Activated CD8-positive, alpha-beta T cell treated with anti-CD3 and anti-CD28 coated beads for 36 hours (primary cell): ENCODE results near the gene CCDC3. TPM values are rescaled to one million over a fixed set of nuclear protein-coding genes. Genes with fewer than 3 reads are reported as not detected.
A peak's percentile ranks its signal among the peaks of the same experiment; 100 is the strongest.

Experiments used
- ATAC-seq: fragments of 200-7000 bp; cut with Tn5 transposase; one replicate; pipeline ENCODE4 v1.10.0; 2021; ENCODE audit warnings: mild to moderate bottlenecking, moderate library complexity
- CTCF ChIA-PET: fragments of 350-600 bp; sonication (Branson Sonifier 250); formaldehyde crosslinking; loops from one replicate; lab custom pipeline; 2021; ENCODE audit warnings: antibody characterized with exemption; lab: Charles Lee
- POLR2A ChIA-PET: fragments of 350-600 bp; sonication (Branson Sonifier 250); formaldehyde crosslinking; loops from one replicate; lab custom pipeline; 2021; ENCODE audit warnings: antibody characterized with exemption; lab: Charles Lee
- DNase-seq: peaks from one replicate; pipeline ENCODE4 v3.0.0-alpha.2; 2020
- H3K27ac Mint-ChIP-seq: one replicate; pipeline ENCODE4 v1.8.0; 2021; ENCODE audit warnings: mild to moderate bottlenecking, mixed read lengths
- H3K27me3 Mint-ChIP-seq: one replicate; pipeline ENCODE4 v1.8.0; 2021; ENCODE audit warnings: mixed read lengths
- H3K36me3 Mint-ChIP-seq: one replicate; pipeline ENCODE4 v1.8.0; 2021; ENCODE audit warnings: low read depth, mixed read lengths
- H3K4me1 Mint-ChIP-seq: one replicate; pipeline ENCODE4 v1.8.0; 2021; ENCODE audit warnings: low read depth, mixed read lengths
- H3K4me3 Mint-ChIP-seq: one replicate; pipeline ENCODE4 v1.8.0; 2021; ENCODE audit warnings: mild to moderate bottlenecking, moderate library complexity, mixed read lengths
- H3K9me3 Mint-ChIP-seq: one replicate; pipeline ENCODE4 v1.8.0; 2021; ENCODE audit warnings: mixed read lengths
- intact Hi-C: fragments of 100-400 bp; cut with micrococcal nuclease; formaldehyde crosslinking; loops from one replicate; pipeline ENCODE4 v1.10.0; 2022
- total RNA-seq, 2 experiments: library from RNA; stranded (reverse); gene quantifications; one replicate each; pipeline ENCODE4 v1.2.3, GENCODE V29; 2021
- TF ChIP-seq, protein P1 (sequence below): fragments of 200-600 bp; IDR thresholded peaks from one replicate; pipeline ENCODE4 v1.8.0; 2022; ENCODE audit warnings: antibody characterized with exemption, mild to moderate bottlenecking

Gene CCDC3
- total RNA-seq, 2 experiments from 2014 or later: not detected

GRCh38 chr10:13003004-13003403 is 1.5 kb upstream of the CCDC3 start:
- POLR2A ChIA-PET: no interaction called here

GRCh38 chr10:13001887-13002212 is 337 bp upstream of the CCDC3 start:
- TF ChIP-seq, protein P1, sequence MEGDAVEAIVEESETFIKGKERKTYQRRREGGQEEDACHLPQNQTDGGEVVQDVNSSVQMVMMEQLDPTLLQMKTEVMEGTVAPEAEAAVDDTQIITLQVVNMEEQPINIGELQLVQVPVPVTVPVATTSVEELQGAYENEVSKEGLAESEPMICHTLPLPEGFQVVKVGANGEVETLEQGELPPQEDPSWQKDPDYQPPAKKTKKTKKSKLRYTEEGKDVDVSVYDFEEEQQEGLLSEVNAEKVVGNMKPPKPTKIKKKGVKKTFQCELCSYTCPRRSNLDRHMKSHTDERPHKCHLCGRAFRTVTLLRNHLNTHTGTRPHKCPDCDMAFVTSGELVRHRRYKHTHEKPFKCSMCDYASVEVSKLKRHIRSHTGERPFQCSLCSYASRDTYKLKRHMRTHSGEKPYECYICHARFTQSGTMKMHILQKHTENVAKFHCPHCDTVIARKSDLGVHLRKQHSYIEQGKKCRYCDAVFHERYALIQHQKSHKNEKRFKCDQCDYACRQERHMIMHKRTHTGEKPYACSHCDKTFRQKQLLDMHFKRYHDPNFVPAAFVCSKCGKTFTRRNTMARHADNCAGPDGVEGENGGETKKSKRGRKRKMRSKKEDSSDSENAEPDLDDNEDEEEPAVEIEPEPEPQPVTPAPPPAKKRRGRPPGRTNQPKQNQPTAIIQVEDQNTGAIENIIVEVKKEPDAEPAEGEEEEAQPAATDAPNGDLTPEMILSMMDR: no peak
- Mint-ChIP-seq H3K27ac (no peak overlapping the region), H3K9me3 (no peaks in the 10 kb centered on the region), H3K27me3 (peaks cover 45% of the 10 kb centered on the region), H3K36me3 (no peaks in the 10 kb centered on the region), H3K4me3 (peak overlapping the region; percentile 18), H3K4me1 (peaks cover 9% of the 10 kb centered on the region)
- no peak for DNase-seq
- POLR2A ChIA-PET: no interaction called here
- CTCF ChIA-PET: no interaction called here
- intact Hi-C loops: no loop called here
- no peak for ATAC-seq

More at GRCh38 chr10:13003004-13003403, 1.5 kb upstream of the CCDC3 start:
- CTCF ChIA-PET: no interaction called here
- no peaks in the 10 kb centered on the region for H3K36me3 Mint-ChIP-seq
- DNase-seq (no peak), ATAC-seq (no peak)
- H3K4me1 Mint-ChIP-seq: peaks cover 9% of the 10 kb centered on the region
- H3K4me3 Mint-ChIP-seq: no peak overlapping the region
- H3K9me3 Mint-ChIP-seq: no peaks in the 10 kb centered on the region
- H3K27me3 Mint-ChIP-seq: peaks cover 43% of the 10 kb centered on the region
- TF ChIP-seq, protein P1: no peak
- no peak overlapping the region for H3K27ac Mint-ChIP-seq
- intact Hi-C loops: no loop called here

DNA sequence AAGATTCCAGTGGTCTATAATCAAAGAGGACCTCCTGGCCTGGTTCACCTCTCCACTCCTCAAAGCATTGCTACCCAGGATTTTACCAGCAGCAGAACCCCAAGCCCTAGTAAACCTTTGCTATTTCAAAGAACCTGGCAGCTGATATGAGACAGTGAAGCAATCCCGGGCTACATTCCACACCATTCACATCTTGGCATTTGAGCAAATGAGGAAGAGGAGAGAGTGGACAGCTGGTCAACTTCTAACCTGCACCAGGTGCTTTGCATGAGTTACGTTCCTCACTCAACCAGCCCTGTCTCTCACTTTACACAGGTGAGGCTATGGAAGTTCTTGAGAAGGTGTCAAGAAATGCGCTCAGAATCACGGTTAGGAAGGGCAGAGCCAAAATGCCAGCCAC is 1.1 kb downstream of the CCDC3 start:
- Mint-ChIP-seq H3K4me1 (peaks cover 9% of the 10 kb centered on the region), H3K27ac (no peak overlapping the region), H3K9me3 (no peaks in the 10 kb centered on the region), H3K4me3 (peak overlapping the region; percentile 42), H3K27me3 (peaks cover 43% of the 10 kb centered on the region), H3K36me3 (no peaks in the 10 kb centered on the region)
- ATAC-seq (no peak), DNase-seq (no peak)
- intact Hi-C loops: no loop called here
- CTCF ChIA-PET: no interaction called here
- TF ChIP-seq, protein P1: no peak
- POLR2A ChIA-PET: no interaction called here

DNA sequence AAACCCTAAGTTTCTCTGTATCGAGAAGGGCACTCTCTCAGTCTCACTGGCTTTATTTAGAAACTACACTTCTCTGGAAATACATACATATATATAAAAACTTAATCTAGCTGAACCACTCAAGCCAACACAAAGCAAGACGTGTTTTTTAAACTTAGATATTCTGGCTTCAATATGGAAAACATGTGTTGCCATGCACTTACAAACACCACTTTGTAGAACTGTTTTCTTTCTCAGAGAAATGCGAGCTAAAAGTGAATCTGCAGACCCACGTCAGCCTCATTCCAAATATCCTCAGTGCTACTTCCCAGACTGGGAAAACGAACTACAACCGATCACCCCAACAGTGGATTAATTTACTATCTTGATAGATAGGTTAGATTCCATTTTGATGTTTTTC is 1.7 kb downstream of the CCDC3 start:
- Mint-ChIP-seq H3K9me3 (no peaks in the 10 kb centered on the region), H3K27ac (no peak overlapping the region), H3K4me1 (peaks cover 9% of the 10 kb centered on the region), H3K27me3 (peaks cover 40% of the 10 kb centered on the region), H3K4me3 (no peak overlapping the region), H3K36me3 (no peaks in the 10 kb centered on the region)
- intact Hi-C loops: no loop called here
- no peak for ATAC-seq
- ChIA-PET POLR2A (no interaction called here), CTCF (no interaction called here)
- DNase-seq: no peak
- TF ChIP-seq, protein P1: no peak

DNA sequence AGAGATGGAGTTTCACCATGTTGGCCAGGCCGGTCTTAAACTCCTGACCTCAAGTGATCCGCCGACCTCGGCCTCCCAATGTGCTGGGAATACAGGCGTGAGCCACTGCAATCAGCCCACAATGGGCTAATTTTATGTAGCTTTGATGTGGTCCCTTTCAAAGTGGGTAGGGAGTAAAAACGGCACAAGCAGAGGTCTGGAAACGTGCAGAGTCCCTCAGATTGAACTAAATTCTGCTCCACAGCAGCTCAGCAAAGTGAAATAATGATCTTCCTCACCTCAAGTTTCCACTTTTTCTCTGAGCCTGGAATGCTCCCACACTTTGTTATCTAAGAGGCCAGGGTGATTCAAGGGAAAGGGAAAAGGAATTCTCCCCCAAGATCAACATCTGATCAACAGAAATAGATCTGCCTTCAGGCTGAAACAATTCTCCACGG is 6.1 kb downstream of the CCDC3 start:
- Mint-ChIP-seq H3K9me3 (no peaks in the 10 kb centered on the region), H3K4me1 (peaks cover 2% of the 10 kb centered on the region), H3K27me3 (peaks cover 23% of the 10 kb centered on the region), H3K27ac (no peak overlapping the region), H3K4me3 (no peak overlapping the region), H3K36me3 (no peaks in the 10 kb centered on the region)
- TF ChIP-seq, protein P1: no peak
- CTCF ChIA-PET: interaction anchor here (0.6 to 1.5 kb wide), 3 partner anchors 163 to 890 kb away, joined by 3 read pairs; no protein-coding TSS in a partner anchor
- intact Hi-C loops: no loop called here
- POLR2A ChIA-PET: no interaction called here
- no peak for ATAC-seq
- no peak for DNase-seq
